ENCODE data around the gene ZNF41. TPM values are rescaled to one million over a fixed set of nuclear protein-coding genes. Genes with fewer than 3 reads are reported as not detected.
"Not testable (repeated sequence)": the region's sequence is repeated elsewhere in the genome, so short reads cannot be mapped to it uniquely, and the experiment has no call there.

The ZNF41 gene
- total and polyA plus RNA-seq, 2 of the 8 experiments (the other 6 are each of a cell fraction or from before 2014, with no cell fraction given) = 1.8 to 5.3 TPM

DNA sequence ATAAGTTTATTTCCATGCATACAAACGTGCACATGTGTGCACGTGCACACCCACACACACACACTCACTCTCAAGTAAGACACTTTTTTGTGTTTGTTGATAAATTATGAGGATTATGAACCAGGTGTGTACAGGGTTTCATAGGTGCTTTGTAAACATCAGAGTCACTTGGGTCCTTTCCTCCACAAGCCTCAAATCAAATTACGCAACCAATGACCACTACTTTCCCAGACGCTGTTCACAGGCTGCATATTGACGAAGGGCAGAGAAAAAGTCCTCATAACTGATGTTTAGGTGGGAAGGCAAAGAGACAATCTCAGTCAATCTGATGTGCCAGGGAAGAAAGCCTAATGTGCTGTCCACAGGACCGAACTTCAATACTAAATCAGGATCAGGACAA, 29.4 kb upstream of the ZNF41 start:
- peak overlapping the region in 1 of 4 experiments; percentile 40; a peak in 2 of 8 replicates for H3K4me3 ChIP-seq (ENCODE audit: extremely low read depth in 1 of 4, insufficient read depth in 2 of 4, low read depth in 3 of 4, low read length in 4 of 4)
- H3K14ac ChIP-seq (ENCODE audit: insufficient read length); CTCF ChIA-PET (ENCODE audit: partially characterized antibody); H2BK15ac ChIP-seq (ENCODE audit: low read length); H3K79me1 ChIP-seq (ENCODE audit: low read depth, low read length); H4K5ac ChIP-seq (ENCODE audit: insufficient read length, low read depth, low read length); H2BK5ac ChIP-seq (ENCODE audit: low read depth, low read length); H3K27ac ChIP-seq (ENCODE audit: low read depth, low read length); H3K4ac ChIP-seq (replicated peaks; ENCODE audit: insufficient read length, low read depth, low read length); H2AK5ac ChIP-seq (ENCODE audit: low read depth, low read length); H2BK12ac ChIP-seq (ENCODE audit: low read depth, low read length); H3K9ac ChIP-seq (replicated peaks in 1 of 4; ENCODE audit: extremely low read depth in 1 of 4, low read depth in 3 of 4, low read length in 3 of 4); H3K9me3 ChIP-seq (ENCODE audit: insufficient read depth in 2 of 2, low read depth in 1 of 2, low read length in 1 of 2); H2BK120ac ChIP-seq (replicated peaks; ENCODE audit: low read depth, low read length); POLR2A ChIA-PET (ENCODE audit: partially characterized antibody); DNase-seq (ENCODE audit: low read depth in 1 of 2, low spot score in 2 of 2); H4K91ac ChIP-seq (replicated peaks; ENCODE audit: insufficient read length, low read length); H2BK20ac ChIP-seq (ENCODE audit: low read length); H3K4me2 ChIP-seq (ENCODE audit: insufficient read depth in 1 of 2, low read depth in 2 of 2, low read length in 2 of 2); H4K20me1 ChIP-seq (replicated peaks in 1 of 2; ENCODE audit: control insufficient read depth in 1 of 2, insufficient read depth in 2 of 2, low read length in 2 of 2); H3K36me3 ChIP-seq (ENCODE audit: control insufficient read depth in 2 of 4, insufficient read depth in 4 of 4, low read length in 3 of 4); H3K23ac ChIP-seq (ENCODE audit: insufficient read length); H3K18ac ChIP-seq (ENCODE audit: extremely low read depth, low read length); H3K79me2 ChIP-seq (ENCODE audit: control insufficient read depth in 1 of 2, insufficient read depth in 2 of 2, low read length in 2 of 2); H3K56ac ChIP-seq (replicated peaks; ENCODE audit: insufficient read length, low read depth, low read length); H2AFZ ChIP-seq (ENCODE audit: low read length); H3K27me3 ChIP-seq (replicated peaks in 1 of 4; ENCODE audit: control insufficient read depth in 3 of 4, extremely low read depth in 1 of 4, insufficient read depth in 3 of 4, low read length in 3 of 4); H3K4me1 ChIP-seq (replicated peaks in 1 of 4; ENCODE audit: control insufficient read depth in 3 of 4, insufficient read depth in 4 of 4, low read length in 3 of 4); H3K23me2 ChIP-seq (ENCODE audit: low read depth, low read length); H4K8ac ChIP-seq (ENCODE audit: extremely low read depth, insufficient read depth, low read length): not testable (repeated sequence)
- TF ChIP-seq CEBPB (IDR thresholded peaks at IDR 0.05; ENCODE audit: low read depth, low read length) = peak; percentile 10; the same call in 1 of the 2 replicates
- peak; percentile 45 for FAIRE-seq
- WGBS, 2 experiments (ENCODE audit: extremely low coverage in 1 of 2, insufficient coverage in 1 of 2, insufficient read length in 1 of 2, insufficient replicate concordance in 2 of 2, low coverage in 1 of 2, low lambda C conversion rate in 2 of 2, missing lambda C conversion rate in 1 of 2) = 68% methylated on average over 4 of the region's 6 CpGs; no CpG with 5 or more reads in 1 of the 2 experiments

Data from H1 (cell line).